Osteoblast (primary cell): Measurements from ENCODE around the gene ENHO. TPM values are rescaled to one million over a fixed set of nuclear protein-coding genes. Genes with fewer than 3 reads are reported as not detected.

Experiments
- DNase-seq: peaks from one replicate; pipeline ENCODE4 v3.0.0; 2011; ENCODE audit warnings: low spot score, mixed read lengths; ENCODE audit not compliant: insufficient read length; ENCODE audit errors: missing footprints
- H2AFZ ChIP-seq: 2 replicates; pipeline ENCODE4 v1.6.0; 2011; ENCODE audit warnings: mild to moderate bottlenecking, low read length
- H3K27ac ChIP-seq: 2 replicates; pipeline ENCODE4 v1.5.1; 2011; ENCODE audit warnings: mild to moderate bottlenecking, low read depth, low read length, moderate library complexity
- H3K27me3 ChIP-seq: 2 replicates; pipeline ENCODE4 v1.6.0; 2012; ENCODE audit warnings: mild to moderate bottlenecking, control low read depth, inconsistent platforms, low read length, moderate library complexity; ENCODE audit not compliant: insufficient read depth
- H3K36me3 ChIP-seq: 2 replicates; pipeline ENCODE4 v1.5.1; 2011; ENCODE audit warnings: mild to moderate bottlenecking, low read length, control low read depth, moderate library complexity; ENCODE audit not compliant: insufficient read depth
- H3K4me1 ChIP-seq: 2 replicates; pipeline ENCODE4 v1.5.1; 2011; ENCODE audit warnings: mild to moderate bottlenecking, low read length, control low read depth, moderate library complexity; ENCODE audit not compliant: insufficient read depth
- H3K4me2 ChIP-seq: 2 replicates; pipeline ENCODE4 v1.6.0; 2011; ENCODE audit warnings: mild to moderate bottlenecking, low read length; ENCODE audit not compliant: insufficient read depth
- H3K4me3 ChIP-seq: fragments of 200-600 bp; sonication (generic); 3 replicates; pipeline ENCODE4 v1.5.1; 2012; ENCODE audit warnings: mild to moderate bottlenecking, low read length, inconsistent platforms; ENCODE audit not compliant: insufficient read depth
- H3K79me2 ChIP-seq: 2 replicates; pipeline ENCODE4 v1.6.0; 2012; ENCODE audit warnings: mild to moderate bottlenecking, low read length, control low read depth, inconsistent platforms; ENCODE audit not compliant: insufficient read depth
- H3K9me3 ChIP-seq: 2 replicates; pipeline ENCODE4 v1.5.1; 2011; ENCODE audit warnings: low read depth, low read length, control low read depth
- H4K20me1 ChIP-seq: 2 replicates; pipeline ENCODE4 v1.6.0; 2012; ENCODE audit warnings: mild to moderate bottlenecking, low read length, control low read depth; ENCODE audit not compliant: insufficient read depth
- CTCF ChIP-seq: IDR thresholded peaks from 2 replicates; pipeline ENCODE4 v1.5.1; 2011; ENCODE audit warnings: mild to moderate bottlenecking, low read depth, low read length, moderate library complexity; ENCODE audit errors: extremely low read depth
- total RNA-seq: library from RNA; depleted of rRNA; stranded (reverse); fragments of >200 nt; gene quantifications from 2 replicates; pipeline ENCODE4 v1.2.3, GENCODE V29; 2012

Gene ENHO
- total RNA-seq, 1 donor, result under 0.01 TPM

DNA sequence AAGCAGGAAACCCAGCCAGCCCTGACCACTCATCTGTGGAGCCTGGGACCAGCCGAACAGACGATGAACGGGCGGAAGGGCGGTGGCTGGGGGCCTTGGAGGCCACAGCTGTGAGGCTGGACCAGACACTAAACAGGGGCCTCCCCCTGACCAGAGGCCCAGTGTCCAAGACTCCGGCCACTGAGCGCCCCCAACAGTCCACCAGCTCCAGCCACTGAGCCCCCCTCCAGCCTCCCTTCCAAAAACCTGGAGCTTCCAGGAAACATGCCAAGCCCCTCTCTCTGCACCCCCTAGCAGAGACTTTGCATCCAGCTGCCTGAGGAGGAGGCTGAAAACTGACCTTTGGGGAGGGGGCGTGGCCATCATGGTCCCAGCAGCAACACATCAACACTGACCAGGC is 43.5 kb upstream of the ENHO start:
- H3K9me3 ChIP-seq, result no peaks in the 10 kb centered on the region
- no peaks in the 10 kb centered on the region for H3K79me2 ChIP-seq
- H4K20me1 ChIP-seq, result no peaks in the 10 kb centered on the region
- no peak overlapping the region for H3K4me3 ChIP-seq
- H3K27me3 ChIP-seq, result peaks cover 11% of the 10 kb centered on the region
- no peak overlapping the region for H2AFZ ChIP-seq
- no peaks in the 10 kb centered on the region for H3K4me1 ChIP-seq
- H3K36me3 ChIP-seq, result no peaks in the 10 kb centered on the region
- H3K27ac ChIP-seq, result no peak overlapping the region
- H3K4me2 ChIP-seq, result no peak overlapping the region
- TF ChIP-seq CTCF, result no peak
- DNase-seq, result no peak

DNA sequence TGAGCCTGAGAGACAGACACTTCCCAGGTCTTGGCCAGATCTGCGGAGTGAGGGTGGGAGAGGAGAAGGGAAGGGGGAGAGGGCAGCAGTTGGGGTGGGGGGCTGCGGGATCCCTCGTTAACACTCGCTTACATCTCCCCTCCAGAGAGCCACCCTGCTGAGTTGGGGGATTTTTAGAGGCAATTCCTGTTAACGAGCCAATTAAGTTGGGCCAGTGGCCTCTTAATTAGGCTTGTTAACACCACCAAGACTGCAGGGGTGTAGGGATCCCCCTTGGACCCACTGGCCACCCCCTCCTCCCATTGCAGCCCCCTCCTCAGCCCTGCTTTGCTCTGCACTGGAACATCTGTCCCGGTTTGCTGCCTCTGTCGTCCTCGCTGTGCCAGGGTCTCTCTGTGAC is 43.1 kb upstream of the ENHO start:
- peaks cover 11% of the 10 kb centered on the region for H3K27me3 ChIP-seq
- H2AFZ ChIP-seq, result no peak overlapping the region
- no peaks in the 10 kb centered on the region for H3K9me3 ChIP-seq
- no peaks in the 10 kb centered on the region for H3K36me3 ChIP-seq
- no peak for TF ChIP-seq CTCF
- H3K4me3 ChIP-seq, result no peak overlapping the region
- H4K20me1 ChIP-seq, result no peaks in the 10 kb centered on the region
- no peak overlapping the region for H3K4me2 ChIP-seq
- H3K79me2 ChIP-seq, result no peaks in the 10 kb centered on the region
- no peaks in the 10 kb centered on the region for H3K4me1 ChIP-seq
- no peak overlapping the region for H3K27ac ChIP-seq
- DNase-seq, result no peak

DNA sequence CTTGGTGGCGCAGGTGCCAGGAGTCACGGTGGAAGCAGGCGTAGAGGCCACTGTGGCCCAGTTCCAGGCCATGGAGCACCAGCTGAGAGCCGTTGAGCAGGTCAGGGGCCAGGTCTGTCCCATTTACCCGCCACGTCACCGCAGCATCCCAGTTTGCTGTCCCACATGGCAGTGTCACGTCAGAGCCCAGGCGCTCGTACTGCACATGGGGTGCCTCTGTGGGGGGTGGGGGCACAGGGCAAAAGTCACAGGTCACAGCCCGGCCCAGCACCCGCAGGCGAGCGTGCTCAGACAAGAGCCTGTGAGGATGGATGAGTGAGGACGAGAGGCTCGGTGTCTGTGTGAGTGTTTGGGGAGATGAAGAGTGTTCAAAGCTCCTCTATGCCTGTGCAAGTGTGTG is 41.8 kb upstream of the ENHO start:
- DNase-seq, result no peak

GRCh38 chr9:34563262-34563661 is 40.5 kb upstream of the ENHO start:
- TF ChIP-seq CTCF, result no peak
- Histone ChIP-seq H4K20me1 (no peaks in the 10 kb centered on the region), H3K4me3 (no peak overlapping the region), H3K9me3 (no peaks in the 10 kb centered on the region), H3K27me3 (peaks cover 11% of the 10 kb centered on the region), H2AFZ (no peak overlapping the region), H3K4me1 (no peaks in the 10 kb centered on the region), H3K36me3 (no peaks in the 10 kb centered on the region), H3K27ac (no peak overlapping the region), H3K4me2 (no peak overlapping the region), H3K79me2 (no peaks in the 10 kb centered on the region)
- no peak for DNase-seq

More for the DNA sequence above, 41.8 kb upstream of the ENHO start:
- Histone ChIP-seq H3K9me3 (no peaks in the 10 kb centered on the region), H3K27ac (no peak overlapping the region), H3K4me3 (no peak overlapping the region), H4K20me1 (no peaks in the 10 kb centered on the region), H3K79me2 (no peaks in the 10 kb centered on the region), H2AFZ (no peak overlapping the region), H3K4me1 (no peaks in the 10 kb centered on the region), H3K27me3 (peaks cover 11% of the 10 kb centered on the region), H3K36me3 (no peaks in the 10 kb centered on the region), H3K4me2 (no peak overlapping the region)
- no peak for TF ChIP-seq CTCF
